Measurements from ENCODE around the gene RNF217.

Gene RNF217

GRCh38 chr6:124979294-124979678 is 17.0 kb downstream of the RNF217 start:
- TF ChIP-seq CTCF (conservative IDR thresholded peaks at IDR 0.05; ENCODE audit: low read length): no peak

GRCh38 chr6:124982669-124983068 is 20.4 kb downstream of the RNF217 start:
- TF ChIP-seq CTCF (conservative IDR thresholded peaks at IDR 0.05; ENCODE audit: low read length): no peak
- no peak overlapping the region for H3K4me3 ChIP-seq (ENCODE audit: low read length)
- no peak for DNase-seq (ENCODE audit: low read depth)

More at GRCh38 chr6:124979294-124979678, 17.0 kb downstream of the RNF217 start:
- H3K4me3 ChIP-seq (ENCODE audit: low read length): no peak overlapping the region
- no peak for DNase-seq (ENCODE audit: low read depth)

- no peak for DNase-seq (ENCODE audit: low read depth)
- no peak overlapping the region for H3K4me3 ChIP-seq (ENCODE audit: low read length)
- no peak for TF ChIP-seq CTCF (conservative IDR thresholded peaks at IDR 0.05; ENCODE audit: low read length)
These were observed 21.3 kb downstream of the RNF217 start for GRCh38 chr6:124983383-124984083.

- DNase-seq (ENCODE audit: low read depth): peak; percentile 29
- TF ChIP-seq CTCF (conservative IDR thresholded peaks at IDR 0.05; ENCODE audit: low read length): no peak
- H3K4me3 ChIP-seq (ENCODE audit: low read length): no peak overlapping the region
These were observed 22.6 kb downstream of the RNF217 start for GRCh38 chr6:124984668-124985338.

- no peak for DNase-seq (ENCODE audit: low read depth)
- no peak overlapping the region for H3K4me3 ChIP-seq (ENCODE audit: low read length)
- TF ChIP-seq CTCF (conservative IDR thresholded peaks at IDR 0.05; ENCODE audit: low read length): no peak
These were observed 23.9 kb downstream of the RNF217 start for GRCh38 chr6:124986164-124986563.

- DNase-seq (ENCODE audit: low read depth): peak; percentile 49
- no peak for TF ChIP-seq CTCF (conservative IDR thresholded peaks at IDR 0.05; ENCODE audit: low read length)
- no peak overlapping the region for H3K4me3 ChIP-seq (ENCODE audit: low read length)
These were observed 25.1 kb downstream of the RNF217 start for GRCh38 chr6:124987291-124987690.
